ENCODE results near the gene TACC2. TPM values are rescaled to one million over a fixed set of nuclear protein-coding genes. Genes with fewer than 3 reads are reported as not detected.

The TACC2 gene
- total RNA-seq, 1 experiment from 2014 or later: 24.4 TPM

DNA sequence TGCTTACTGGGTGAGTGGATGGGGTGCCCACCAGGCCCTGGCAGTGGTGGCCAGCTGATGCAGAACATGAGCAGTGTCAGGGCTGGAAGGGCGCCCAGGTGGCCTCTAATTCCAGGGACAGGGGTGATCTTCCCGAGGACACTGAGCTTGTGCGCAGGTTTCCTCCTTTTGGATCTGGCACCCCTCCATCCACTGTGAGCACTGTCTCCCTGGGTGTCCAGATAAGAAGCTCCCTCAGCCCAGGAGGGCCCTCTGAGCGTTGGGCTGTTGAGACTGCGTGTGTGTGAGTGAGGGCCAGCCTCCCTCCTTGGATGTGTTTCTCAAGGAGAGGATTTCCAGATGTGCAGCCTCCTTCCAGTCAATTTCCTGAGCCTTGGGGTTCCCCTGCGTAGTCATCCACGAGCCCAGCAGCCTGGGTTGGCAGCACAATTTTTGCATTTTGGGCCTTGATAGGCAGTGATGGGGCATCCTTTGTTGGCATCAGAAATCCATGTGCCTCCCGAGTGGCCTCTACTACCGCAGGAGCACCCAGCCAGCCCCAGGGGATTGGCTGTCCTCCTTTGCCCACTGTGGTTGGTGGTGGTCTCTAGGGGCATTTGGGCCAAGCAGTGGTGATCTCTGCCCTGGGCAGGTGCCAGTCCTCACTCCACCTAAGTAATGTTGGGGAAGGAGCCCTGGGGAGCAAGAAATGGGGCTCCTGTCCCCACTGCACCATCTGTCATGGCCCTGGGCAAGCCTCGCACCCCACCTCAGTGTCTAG is 261.2 kb downstream of the TACC2 start:
- Mint-ChIP-seq H3K27ac (ENCODE audit: unreplicated experiment) (no peak overlapping the region), H3K4me3 (ENCODE audit: low read depth, unreplicated experiment) (no peak overlapping the region), H3K4me1 (ENCODE audit: low read depth, unreplicated experiment) (no peaks in the 10 kb centered on the region), H3K36me3 (ENCODE audit: insufficient read depth, unreplicated experiment) (peaks cover 5% of the 10 kb centered on the region), H3K27me3 (ENCODE audit: unreplicated experiment) (no peaks in the 10 kb centered on the region), H3K9me3 (ENCODE audit: low read depth, unreplicated experiment) (no peaks in the 10 kb centered on the region)
- no peak for DNase-seq
- CTCF ChIA-PET: no interaction called here
- intact Hi-C loops (cut with micrococcal nuclease; ENCODE audit: unreplicated experiment): no loop called here
- no peak for TF ChIP-seq CTCF (IDR thresholded peaks at IDR 0.05; ENCODE audit: unreplicated experiment)
- no TSS peak for BruUV-seq (replicated peaks)

DNA sequence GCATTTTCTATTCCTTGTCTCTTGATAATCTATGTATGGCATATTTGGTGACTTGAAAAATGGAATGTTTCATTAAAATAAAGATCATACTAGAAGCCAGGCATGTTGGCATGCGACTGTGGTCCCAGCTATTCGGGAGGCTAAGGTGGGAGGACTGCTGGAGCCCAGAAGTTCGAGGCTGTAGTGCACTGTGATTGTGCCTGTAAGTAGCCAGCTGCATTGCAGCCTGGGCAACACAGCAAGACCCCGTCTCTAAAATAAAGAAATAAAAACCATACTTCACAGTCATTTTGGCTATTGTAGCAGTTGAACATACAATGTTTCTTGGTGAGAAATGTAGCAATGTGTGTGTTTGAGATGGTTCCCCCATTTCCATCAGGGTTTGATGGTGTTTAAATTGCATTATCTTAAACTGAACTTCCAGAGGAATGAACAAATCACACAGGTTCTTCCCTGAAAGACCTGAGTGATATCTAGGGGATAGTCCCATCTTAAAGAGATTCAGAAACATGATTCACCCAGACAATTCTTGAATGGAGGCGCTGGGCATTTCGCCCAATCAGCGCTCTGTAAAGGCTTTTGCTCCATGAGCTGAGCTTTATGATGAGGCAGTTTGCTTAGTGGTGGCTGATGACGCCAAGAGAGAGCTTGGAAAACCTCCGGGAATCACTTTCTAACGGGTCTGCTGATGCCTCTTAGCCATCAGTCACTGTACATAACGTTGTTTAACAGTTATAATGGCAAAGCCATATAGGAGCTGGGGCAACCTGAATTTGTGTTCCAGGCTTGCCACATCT is 262.7 kb downstream of the TACC2 start:
- no peak for TF ChIP-seq CTCF (IDR thresholded peaks at IDR 0.05; ENCODE audit: unreplicated experiment)
- DNase-seq: no peak
- CTCF ChIA-PET: interaction anchor here (0.7 kb wide), 1 partner anchor 19 kb away, joined by 4 read pairs; the partner anchor contains the start of gene BTBD16
- Mint-ChIP-seq H3K9me3 (ENCODE audit: low read depth, unreplicated experiment) (no peaks in the 10 kb centered on the region), H3K36me3 (ENCODE audit: insufficient read depth, unreplicated experiment) (peaks cover 5% of the 10 kb centered on the region), H3K4me3 (ENCODE audit: low read depth, unreplicated experiment) (no peak overlapping the region), H3K4me1 (ENCODE audit: low read depth, unreplicated experiment) (no peaks in the 10 kb centered on the region), H3K27ac (ENCODE audit: unreplicated experiment) (no peak overlapping the region), H3K27me3 (ENCODE audit: unreplicated experiment) (no peaks in the 10 kb centered on the region)
- intact Hi-C loops (cut with micrococcal nuclease; ENCODE audit: unreplicated experiment): no loop called here
- BruUV-seq (replicated peaks): no TSS peak

DNA sequence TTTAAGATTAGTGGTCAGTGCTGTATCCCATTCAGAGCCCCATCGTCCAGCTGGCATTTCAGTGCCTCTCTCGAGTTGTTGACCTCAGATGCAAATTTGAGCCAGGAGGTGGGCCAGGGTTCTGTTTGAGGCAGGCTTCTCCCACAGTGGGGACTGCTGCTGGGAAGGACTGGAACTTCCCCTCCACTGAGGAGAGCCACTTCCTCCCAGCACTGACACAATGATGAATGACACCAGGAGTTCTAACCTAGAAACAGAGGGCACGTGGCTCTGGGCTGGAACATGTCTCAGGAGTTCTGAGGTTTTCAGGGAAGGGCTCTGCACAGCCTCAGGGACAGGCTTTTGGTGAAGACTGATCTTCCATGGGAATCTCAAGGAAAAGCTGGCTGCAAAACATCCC is 263.8 kb downstream of the TACC2 start:
- Mint-ChIP-seq H3K27ac (ENCODE audit: unreplicated experiment) (no peak overlapping the region), H3K36me3 (ENCODE audit: insufficient read depth, unreplicated experiment) (peaks cover 5% of the 10 kb centered on the region), H3K4me3 (ENCODE audit: low read depth, unreplicated experiment) (no peak overlapping the region), H3K27me3 (ENCODE audit: unreplicated experiment) (no peaks in the 10 kb centered on the region), H3K4me1 (ENCODE audit: low read depth, unreplicated experiment) (no peaks in the 10 kb centered on the region), H3K9me3 (ENCODE audit: low read depth, unreplicated experiment) (no peaks in the 10 kb centered on the region)
- TF ChIP-seq CTCF (IDR thresholded peaks at IDR 0.05; ENCODE audit: unreplicated experiment): no peak
- CTCF ChIA-PET: no interaction called here
- intact Hi-C loops (cut with micrococcal nuclease; ENCODE audit: unreplicated experiment): no loop called here
- no peak for DNase-seq
- BruUV-seq (replicated peaks): no TSS peak

GRCh38 chr10:122253605-122254004 is 264.6 kb downstream of the TACC2 start:
- H3K36me3 Mint-ChIP-seq (ENCODE audit: insufficient read depth, unreplicated experiment): peaks cover 4% of the 10 kb centered on the region
- H3K27ac Mint-ChIP-seq (ENCODE audit: unreplicated experiment): no peak overlapping the region
- H3K4me1 Mint-ChIP-seq (ENCODE audit: low read depth, unreplicated experiment): no peaks in the 10 kb centered on the region
- H3K27me3 Mint-ChIP-seq (ENCODE audit: unreplicated experiment): no peaks in the 10 kb centered on the region
- BruUV-seq (replicated peaks): no TSS peak
- no peak for TF ChIP-seq CTCF (IDR thresholded peaks at IDR 0.05; ENCODE audit: unreplicated experiment)
- no peak overlapping the region for H3K4me3 Mint-ChIP-seq (ENCODE audit: low read depth, unreplicated experiment)
- CTCF ChIA-PET: no interaction called here
- no peaks in the 10 kb centered on the region for H3K9me3 Mint-ChIP-seq (ENCODE audit: low read depth, unreplicated experiment)
- no peak for DNase-seq
- intact Hi-C loops (cut with micrococcal nuclease; ENCODE audit: unreplicated experiment): no loop called here
